Neural crest cell (in vitro differentiated cells): ENCODE results near the gene RHOC. TPM values are rescaled to one million over a fixed set of nuclear protein-coding genes. Genes with fewer than 3 reads are reported as not detected.

ENCODE experiments used
- DNase-seq: peaks from one replicate; pipeline ENCODE4 v3.0.0; 2021; ENCODE audit warnings: low read depth, mixed read lengths, low spot score
- H3K27ac Mint-ChIP-seq: one replicate; pipeline ENCODE4 v1.8.0; 2021; ENCODE audit warnings: mild to moderate bottlenecking, mixed read lengths; ENCODE audit not compliant: unreplicated experiment
- H3K27me3 Mint-ChIP-seq: 2 replicates; pipeline ENCODE4 v1.8.0; 2021; ENCODE audit warnings: low read depth, mild to moderate bottlenecking, mixed read lengths
- H3K36me3 Mint-ChIP-seq: 2 replicates; pipeline ENCODE4 v1.8.0; 2021; ENCODE audit warnings: low read depth, mild to moderate bottlenecking, mixed read lengths
- H3K4me1 Mint-ChIP-seq: 2 replicates; pipeline ENCODE4 v1.8.0; 2021; ENCODE audit warnings: mixed read lengths
- H3K4me3 Mint-ChIP-seq: one replicate; pipeline ENCODE4 v1.8.0; 2021; ENCODE audit warnings: mild to moderate bottlenecking, mixed read lengths
- H3K9me3 Mint-ChIP-seq: 2 replicates; pipeline ENCODE4 v1.8.0; 2021; ENCODE audit warnings: mixed read lengths
- CTCF ChIP-seq: fragments of 200-600 bp; sonication (generic); conservative IDR thresholded peaks from 2 replicates; pipeline ENCODE4 v1.5.0; 2021; ENCODE audit warnings: antibody characterized with exemption, mild to moderate bottlenecking
- total RNA-seq: library from RNA; stranded (reverse); gene quantifications from 2 replicates; pipeline ENCODE4 v1.2.1, GENCODE V29; 2021

The RHOC gene
- total RNA-seq, 1 donor from 2014 or later, result 125 TPM

GRCh38 chr1:112693821-112694220, 13.1 kb downstream of the RHOC start:
- DNase-seq, result no peak
- Mint-ChIP-seq H3K4me1 (peaks cover 2% of the 10 kb centered on the region), H3K27ac (no peak overlapping the region), H3K4me3 (no peak overlapping the region), H3K27me3 (no peaks in the 10 kb centered on the region), H3K9me3 (no peaks in the 10 kb centered on the region), H3K36me3 (peaks cover 5% of the 10 kb centered on the region)
- TF ChIP-seq CTCF, result no peak

GRCh38 chr1:112692681-112693080, 14.2 kb downstream of the RHOC start:
- no peak for DNase-seq
- no peaks in the 10 kb centered on the region for H3K9me3 Mint-ChIP-seq
- no peaks in the 10 kb centered on the region for H3K27me3 Mint-ChIP-seq
- H3K27ac Mint-ChIP-seq, result no peak overlapping the region
- no peak for TF ChIP-seq CTCF
- H3K4me1 Mint-ChIP-seq, result peaks cover 13% of the 10 kb centered on the region
- H3K4me3 Mint-ChIP-seq, result no peak overlapping the region
- H3K36me3 Mint-ChIP-seq, result peaks cover 5% of the 10 kb centered on the region

GRCh38 chr1:112689842-112690237, 17.1 kb downstream of the RHOC start:
- H3K27me3 Mint-ChIP-seq, result no peaks in the 10 kb centered on the region
- no peak overlapping the region for H3K27ac Mint-ChIP-seq
- H3K4me3 Mint-ChIP-seq, result no peak overlapping the region
- no peaks in the 10 kb centered on the region for H3K9me3 Mint-ChIP-seq
- H3K4me1 Mint-ChIP-seq, result peaks cover 13% of the 10 kb centered on the region
- peaks cover 5% of the 10 kb centered on the region for H3K36me3 Mint-ChIP-seq
- TF ChIP-seq CTCF, result no peak
- DNase-seq, result no peak

- peaks cover 13% of the 10 kb centered on the region for H3K4me1 Mint-ChIP-seq
- DNase-seq, result no peak
- no peak overlapping the region for H3K27ac Mint-ChIP-seq
- peaks cover 5% of the 10 kb centered on the region for H3K36me3 Mint-ChIP-seq
- H3K4me3 Mint-ChIP-seq, result no peak overlapping the region
- no peak for TF ChIP-seq CTCF
- H3K9me3 Mint-ChIP-seq, result no peaks in the 10 kb centered on the region
- H3K27me3 Mint-ChIP-seq, result no peaks in the 10 kb centered on the region
These were observed 17.6 kb downstream of the RHOC start for GRCh38 chr1:112689196-112689841.

GRCh38 chr1:112688781-112689193, 18.1 kb downstream of the RHOC start:
- Mint-ChIP-seq H3K27me3 (no peaks in the 10 kb centered on the region), H3K27ac (peak overlapping the region; percentile 93), H3K4me1 (peaks cover 13% of the 10 kb centered on the region), H3K9me3 (no peaks in the 10 kb centered on the region), H3K36me3 (peaks cover 5% of the 10 kb centered on the region), H3K4me3 (no peak overlapping the region)
- no peak for TF ChIP-seq CTCF
- no peak for DNase-seq
